T47D (cell line): ENCODE measurements around the gene PLEKHM1.

Experiments
- DNase-seq, 2 experiments: peaks; one replicate each; pipeline versions ENCODE4 v3.0.0 to v3.0.0-alpha.2; 2011 to 2012; ENCODE audit warnings: low read depth in 1 of 2, low spot score in 1 of 2
- JUND ChIP-seq: IDR thresholded peaks from 2 replicates; pipeline ENCODE4 v1.6.1; 2012; ENCODE audit warnings: low read depth
- in situ Hi-C: cut with HindIII; loops from 2 replicates; pipeline ENCODE4 v1.10.0; 2016; ENCODE audit warnings: low sequenced_read_pairs, low pct_unique_long_range_greater_than_20kb

The PLEKHM1 gene

GRCh38 chr17:45410144-45411091 lies 80.1 kb downstream of the PLEKHM1 start:
- in situ Hi-C loops = no loop called here
- TF ChIP-seq JUND = no peak
- DNase-seq = no peak

- TF ChIP-seq JUND = no peak
- no peak for DNase-seq
- in situ Hi-C loops = no loop called here
Observed at GRCh38 chr17:45409659-45410076, 80.9 kb downstream of the PLEKHM1 start.

GRCh38 chr17:45408611-45409421 lies 81.7 kb downstream of the PLEKHM1 start:
- in situ Hi-C loops = no loop called here
- DNase-seq = peak in 1 of 2 experiments; percentile 77
- no peak for TF ChIP-seq JUND

- in situ Hi-C loops = no loop called here
- no peak for TF ChIP-seq JUND
- no peak for DNase-seq
Observed at GRCh38 chr17:45406107-45406506, 84.4 kb downstream of the PLEKHM1 start.

- in situ Hi-C loops = no loop called here
- DNase-seq = no peak
- no peak for TF ChIP-seq JUND
Observed at GRCh38 chr17:45405250-45406086, 85.1 kb downstream of the PLEKHM1 start.

- no peak for TF ChIP-seq JUND
- in situ Hi-C loops = no loop called here
- DNase-seq = no peak
Observed at GRCh38 chr17:45404870-45405249, 85.7 kb downstream of the PLEKHM1 start.

GRCh38 chr17:45403906-45404490 lies 86.5 kb downstream of the PLEKHM1 start:
- DNase-seq = no peak
- no peak for TF ChIP-seq JUND
- in situ Hi-C loops = no loop called here

GRCh38 chr17:45402916-45403315 lies 87.6 kb downstream of the PLEKHM1 start:
- TF ChIP-seq JUND = no peak
- in situ Hi-C loops = no loop called here
- DNase-seq = no peak

- no peak for DNase-seq
- in situ Hi-C loops = no loop called here
- no peak for TF ChIP-seq JUND
Observed at GRCh38 chr17:45398800-45399199, 91.7 kb downstream of the PLEKHM1 start.

- no peak for TF ChIP-seq JUND
- in situ Hi-C loops = no loop called here
- DNase-seq = no peak
Observed at GRCh38 chr17:45397796-45398195, 92.7 kb downstream of the PLEKHM1 start.

GRCh38 chr17:45396496-45397205 lies 93.9 kb downstream of the PLEKHM1 start:
- DNase-seq = no peak
- in situ Hi-C loops = no loop called here
- TF ChIP-seq JUND = no peak
